AG08396 (cell line): ENCODE results near the gene PRPF4.
"Not testable (repeated sequence)": the region's sequence is repeated elsewhere in the genome, so short reads cannot be mapped to it uniquely, and the experiment has no call there.

Experiments
- DNase-seq: peaks from one replicate; pipeline ENCODE4 v3.0.0; 2012; ENCODE audit warnings: low spot score, mixed read lengths

The PRPF4 gene

DNA sequence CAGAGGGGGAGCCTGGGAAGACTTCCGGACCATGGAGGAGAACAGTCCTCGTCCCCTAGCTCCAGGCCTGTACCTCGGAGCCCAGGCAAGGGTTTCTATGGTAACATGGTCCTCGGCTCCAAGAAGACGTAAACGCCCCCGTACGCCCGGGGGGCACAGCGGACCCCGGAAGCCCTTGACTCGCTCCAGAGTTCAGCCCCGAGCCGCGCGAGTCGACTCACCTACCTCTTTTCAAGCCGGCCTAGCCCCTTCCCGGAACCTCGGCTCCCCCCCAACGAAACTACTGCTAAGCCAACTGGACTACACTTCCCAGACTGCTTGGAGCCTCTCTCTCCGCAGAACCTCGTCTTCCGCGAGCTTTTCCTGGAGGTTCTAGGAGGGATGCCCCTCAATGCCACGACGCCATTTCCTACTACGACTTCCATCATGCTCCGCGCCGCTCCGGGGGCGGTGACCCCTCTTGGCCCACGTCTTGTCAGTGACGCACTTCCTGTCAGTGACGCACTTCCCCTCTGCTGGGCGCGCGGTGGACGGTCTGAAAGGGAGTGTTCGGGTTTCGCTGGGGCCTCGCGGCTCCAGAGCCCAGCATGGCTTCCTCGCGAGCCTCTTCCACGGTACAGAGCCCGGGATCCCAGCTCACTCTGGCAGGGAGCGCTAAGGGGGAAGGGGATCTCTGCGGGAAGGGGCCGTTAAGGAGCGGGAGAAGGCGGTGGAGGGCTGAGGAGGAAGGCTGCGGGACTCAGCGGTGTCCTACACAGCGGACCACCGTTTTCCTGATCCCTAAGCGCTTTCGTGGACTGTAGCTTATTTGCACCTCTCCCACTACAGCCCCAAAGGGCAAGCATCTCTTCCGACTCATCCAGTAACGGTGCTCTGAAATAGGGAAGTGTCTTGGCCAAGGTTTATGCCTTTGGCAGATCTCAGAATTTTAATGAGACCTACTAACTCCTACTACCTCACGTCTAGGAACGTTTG lies at the start of gene PRPF4, which contains the start of gene CDC26:
TSS of gene PRPF4 (plus strand) at position 502 of the 975 bp plus-strand sequence. CDS start at position 588, 86 bp downstream.
TSS of gene CDC26 (minus strand) at position 416 of the 975 bp plus-strand sequence. CDS start 3,065 bp downstream, outside the sequence.
- DNase-seq = peak; percentile 96

- no peak for DNase-seq
Measured at GRCh38 chr9:113227436-113227835, 48.0 kb upstream of the PRPF4 start.

DNA sequence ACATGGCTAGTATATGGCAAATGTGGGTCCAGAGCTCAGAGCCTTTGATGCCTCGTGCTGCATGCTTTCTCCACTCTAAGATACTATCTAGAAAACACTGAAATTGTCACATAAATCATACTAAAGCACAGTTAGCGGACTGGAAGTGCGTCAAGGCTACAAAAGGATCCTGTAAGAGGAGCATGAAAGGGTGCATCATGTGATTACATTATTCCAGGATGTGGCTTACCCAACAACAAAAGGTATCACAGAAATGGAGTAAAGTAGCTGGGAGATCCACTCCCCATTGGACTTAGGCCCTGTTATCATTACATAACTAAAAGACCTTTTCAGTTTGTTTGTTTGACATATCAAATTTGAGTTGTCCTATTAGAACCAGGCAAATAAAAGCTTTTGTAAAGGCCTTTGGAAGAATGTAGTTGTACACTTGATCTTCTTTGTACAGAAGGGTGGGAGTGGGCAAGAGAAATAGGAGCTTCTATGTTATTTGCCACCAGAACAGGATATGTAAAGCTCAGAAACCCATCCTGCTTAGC lies 47.3 kb upstream of the PRPF4 start:
- no peak for DNase-seq

GRCh38 chr9:113231701-113232100 lies 43.8 kb upstream of the PRPF4 start:
- no peak for DNase-seq

DNA sequence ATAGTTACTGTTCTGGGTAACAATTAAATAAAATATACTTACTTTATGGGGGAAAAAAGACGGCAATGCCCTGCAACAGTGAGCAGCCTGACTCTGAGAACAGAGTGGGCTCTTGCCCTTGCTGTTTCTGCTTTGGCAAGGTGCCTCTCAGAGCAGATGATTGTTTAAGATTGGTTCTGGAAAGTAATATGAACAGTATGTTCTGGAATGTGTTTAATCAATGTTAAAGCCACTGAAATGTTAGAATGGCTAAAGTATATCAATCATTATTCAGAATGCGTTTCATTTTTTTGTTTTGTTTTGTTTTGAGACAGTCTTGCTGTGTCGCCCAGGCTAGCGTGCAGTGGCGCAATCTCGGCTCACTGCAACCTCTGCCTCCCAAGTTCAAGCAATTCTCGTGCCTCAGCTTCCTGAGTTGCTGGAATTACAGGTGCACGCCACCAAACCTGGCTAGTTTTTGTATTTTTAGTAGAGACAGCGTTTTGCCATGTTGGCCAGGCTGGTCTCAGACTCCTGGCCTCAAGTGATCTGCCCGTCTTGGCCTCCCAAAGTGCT lies 39.7 kb upstream of the PRPF4 start:
- not testable (repeated sequence) for DNase-seq

GRCh38 chr9:113237026-113237425 lies 38.4 kb upstream of the PRPF4 start:
- DNase-seq = no peak

DNA sequence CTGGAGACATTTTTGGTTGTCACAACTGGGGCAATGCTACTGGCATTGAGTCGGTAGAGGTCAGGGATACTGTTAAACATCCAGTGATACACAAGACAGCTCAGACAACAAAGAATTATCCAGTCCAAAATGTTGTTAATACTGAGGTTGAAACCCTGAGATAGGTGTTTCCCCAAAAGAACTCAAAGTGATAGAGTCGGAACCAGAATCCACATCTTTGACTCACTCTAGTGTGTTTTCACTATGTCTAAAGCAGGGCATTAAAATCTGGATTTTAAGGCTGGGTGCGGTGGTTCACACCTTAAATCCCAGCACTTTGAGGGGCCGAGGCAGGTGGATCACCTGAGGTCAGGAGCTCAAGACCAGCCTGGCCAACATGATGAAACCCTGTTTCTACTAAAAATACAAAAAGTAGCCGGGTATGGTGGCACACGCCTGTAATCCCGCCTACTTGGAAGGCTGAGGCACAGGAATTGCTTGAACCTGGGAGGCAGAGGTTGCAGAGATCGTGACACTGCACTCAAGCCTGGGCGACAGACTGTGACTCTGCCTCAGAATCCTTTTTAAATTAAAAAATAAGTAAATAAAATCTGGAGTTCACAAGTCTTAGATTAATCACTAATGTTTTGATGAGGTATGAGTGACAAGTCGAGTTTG lies 37.1 kb upstream of the PRPF4 start:
- DNase-seq = no peak

DNA sequence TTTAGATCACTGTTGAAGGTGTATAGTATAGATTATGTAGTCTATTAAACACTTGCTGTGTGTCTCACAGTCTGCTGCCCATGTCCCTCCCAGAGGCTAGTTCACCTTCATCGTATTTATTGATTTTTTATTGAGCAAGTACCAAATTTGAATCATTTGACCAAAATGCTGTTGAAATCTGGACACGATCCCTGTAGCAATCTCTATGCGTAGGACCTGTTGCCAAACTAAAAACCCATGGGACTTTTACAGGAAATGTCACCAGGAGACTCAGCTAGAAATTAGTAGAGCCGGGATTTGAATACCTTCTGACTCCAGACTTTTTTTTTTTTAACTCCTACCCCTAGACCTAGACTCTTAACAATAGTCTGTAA lies 36.6 kb upstream of the PRPF4 start:
- DNase-seq = no peak

DNA sequence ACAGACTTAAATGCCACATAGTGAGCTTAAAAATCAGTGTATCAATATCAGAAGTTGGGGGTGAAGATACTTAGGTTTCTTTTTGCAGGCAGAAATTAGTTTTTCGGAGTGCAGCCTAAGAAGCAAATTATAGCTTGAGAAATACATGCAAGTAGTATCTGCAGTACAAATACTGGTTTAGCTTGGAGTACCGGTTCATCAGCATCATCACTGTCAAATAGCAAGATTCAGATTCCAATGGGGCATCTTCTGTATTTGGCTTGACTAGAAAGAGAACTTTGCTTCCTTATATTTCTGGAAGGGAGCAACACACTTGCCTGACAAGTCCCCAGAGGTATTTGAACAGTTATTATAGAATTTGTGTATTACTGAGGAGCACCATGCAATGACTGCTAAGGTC lies 34.3 kb upstream of the PRPF4 start:
- no peak for DNase-seq

DNA sequence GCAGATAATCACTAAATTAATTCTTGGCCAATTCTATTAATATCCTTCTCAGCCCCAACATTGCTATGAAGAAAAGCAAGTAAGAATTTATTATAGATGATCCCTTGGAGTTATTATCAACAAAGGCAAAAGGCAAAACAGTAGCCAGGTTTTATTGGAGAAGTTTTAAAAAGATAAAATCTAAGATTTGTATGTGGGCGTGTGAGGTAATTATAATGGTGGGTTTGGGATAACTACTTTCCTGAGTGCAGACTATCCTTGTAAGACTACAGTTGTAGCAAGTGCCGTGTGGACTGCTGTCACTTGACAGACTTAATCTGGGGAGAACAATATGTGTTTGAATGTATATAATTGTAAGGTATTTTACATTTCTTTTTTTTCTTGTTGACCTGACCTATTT lies 30.9 kb upstream of the PRPF4 start:
- DNase-seq = no peak

GRCh38 chr9:113245894-113246293 lies 29.6 kb upstream of the PRPF4 start:
- DNase-seq = no peak

- no peak for DNase-seq
Measured at GRCh38 chr9:113246928-113247327, 28.5 kb upstream of the PRPF4 start.

GRCh38 chr9:113247640-113248039 lies 27.8 kb upstream of the PRPF4 start:
- no peak for DNase-seq

GRCh38 chr9:113249661-113250060 lies 25.8 kb upstream of the PRPF4 start:
- not testable (repeated sequence) for DNase-seq

DNA sequence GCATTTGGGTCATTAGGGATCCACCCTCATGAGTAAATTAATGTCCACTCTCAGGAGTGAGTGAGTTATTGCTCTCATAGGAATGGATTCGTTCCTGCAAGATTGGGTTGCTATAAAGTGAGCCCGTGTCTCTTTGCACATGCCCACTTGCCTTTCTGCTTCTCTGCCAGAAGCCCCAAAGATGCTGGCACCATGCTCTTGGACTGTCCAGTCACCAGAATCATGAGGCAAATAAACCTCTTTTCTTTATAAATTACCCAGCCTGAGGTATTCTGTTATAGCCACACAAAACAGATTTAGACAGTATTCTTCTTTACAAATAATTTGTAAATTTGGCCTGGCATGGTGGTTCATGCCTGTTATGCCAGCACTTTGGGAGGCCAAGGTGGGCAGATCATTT lies 24.7 kb upstream of the PRPF4 start:
- DNase-seq = no peak

GRCh38 chr9:113254991-113255390 lies 20.5 kb upstream of the PRPF4 start:
- DNase-seq = no peak

- no peak for DNase-seq
Measured at GRCh38 chr9:113255438-113255837, 20.0 kb upstream of the PRPF4 start.

DNA sequence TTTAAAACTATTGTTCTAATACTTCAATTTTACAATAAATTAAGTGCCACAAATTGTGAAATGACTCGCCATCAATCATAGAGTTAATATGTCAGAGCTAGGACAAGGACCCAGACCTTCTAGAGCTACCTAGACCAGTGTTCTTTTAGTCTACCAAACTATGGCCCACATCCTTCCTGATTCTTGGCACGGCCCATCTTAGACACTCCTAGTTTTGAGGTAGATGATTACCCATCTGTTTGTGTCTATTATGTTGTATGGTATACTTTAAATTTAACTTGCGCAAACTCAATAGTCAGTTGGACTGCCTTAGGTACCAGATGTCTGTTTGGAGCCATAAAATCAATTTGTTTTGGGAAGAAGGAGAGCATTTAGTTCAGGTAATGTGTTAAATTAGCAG lies 17.6 kb upstream of the PRPF4 start:
- DNase-seq = no peak

DNA sequence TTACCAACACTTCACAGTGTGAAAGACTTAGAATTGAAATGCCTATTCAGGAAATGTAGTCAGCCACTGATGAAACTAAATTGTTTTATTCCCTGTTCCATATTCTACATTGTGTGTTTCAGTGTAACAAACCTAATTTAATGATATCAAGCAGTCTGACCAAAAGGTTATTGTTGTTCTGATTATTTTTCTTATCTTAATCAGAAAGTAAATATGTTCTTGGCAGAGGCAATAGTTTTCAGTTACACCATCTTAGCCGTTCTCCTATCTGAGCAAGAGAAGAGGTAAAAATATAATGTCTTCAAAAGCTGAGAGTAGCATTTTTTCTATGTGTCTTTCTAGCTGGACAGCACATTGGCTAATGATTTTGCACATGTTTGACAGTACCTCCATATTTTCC lies 17.2 kb upstream of the PRPF4 start:
- no peak for DNase-seq

- DNase-seq = no peak
Measured at GRCh38 chr9:113261917-113262671, 13.4 kb upstream of the PRPF4 start.

DNA sequence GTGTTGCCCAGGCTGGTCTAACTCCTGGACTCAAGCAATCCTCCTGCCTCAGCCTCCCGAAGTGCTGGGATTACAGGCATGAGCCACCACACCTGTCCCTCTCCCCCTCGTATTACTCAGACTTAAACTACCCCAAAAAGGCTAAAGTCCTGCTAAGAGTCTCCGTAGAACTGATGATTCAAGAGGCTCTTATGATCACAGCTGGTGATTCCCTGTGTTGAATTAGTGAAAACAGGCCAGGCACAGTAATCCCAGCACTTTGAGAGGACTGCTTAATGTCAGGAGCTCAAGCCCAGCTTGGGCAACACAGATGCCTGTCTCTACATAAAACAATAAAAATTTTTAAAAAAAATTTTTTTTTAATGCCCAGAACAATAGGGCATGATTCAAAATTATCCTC lies 9.3 kb upstream of the PRPF4 start:
- no peak for DNase-seq
